Psoas muscle (tissue), 8 donors: ENCODE results near the gene GCNT2. TPM values are rescaled to one million over a fixed set of nuclear protein-coding genes. Genes with fewer than 3 reads are reported as not detected.

ENCODE experiments used
- ATAC-seq, 4 donors: fragments of 200-7000 bp; cut with Tn5 transposase; one replicate each; pipeline ENCODE4 v1.9.1; 2020; ENCODE audit warnings: moderate library complexity in 3 of 4, mild to moderate bottlenecking in 2 of 4
- DNase-seq, 2 donors: peaks; one replicate each; pipeline ENCODE4 v3.0.0-alpha.2; 2020
- H3K27ac ChIP-seq: fragments of 200-600 bp; one replicate; pipeline ENCODE4 v1.8.0; 2022
- H3K27me3 ChIP-seq, 3 donors: fragments of 200-600 bp in 1 of 3; one replicate each; pipeline versions ENCODE4 v1.6.1 to v1.8.0; 2013 to 2022; ENCODE audit warnings: low read length in 2 of 3, mild to moderate bottlenecking in 2 of 3, moderate library complexity in 1 of 3; ENCODE audit not compliant: insufficient read depth in 3 of 3
- H3K36me3 ChIP-seq, 2 donors: fragments of 200-600 bp in 1 of 2; one replicate each; pipeline versions ENCODE4 v1.6.1 to v1.8.0; 2013 to 2022; ENCODE audit warnings: low read depth in 1 of 2, mild to moderate bottlenecking in 1 of 2, moderate library complexity in 1 of 2; ENCODE audit not compliant: insufficient read depth in 1 of 2
- H3K4me1 ChIP-seq: fragments of 200-600 bp; one replicate; pipeline ENCODE4 v1.8.0; 2022
- H3K4me3 ChIP-seq: fragments of 200-600 bp; one replicate; pipeline ENCODE4 v1.8.0; 2022; ENCODE audit warnings: mild to moderate bottlenecking
- H3K9me3 ChIP-seq: fragments of 200-600 bp; one replicate; pipeline ENCODE4 v1.8.0; 2022
- CTCF ChIP-seq: fragments of 200-600 bp; IDR thresholded peaks from one replicate; pipeline ENCODE4 v1.8.0; 2022; ENCODE audit warnings: antibody characterized with exemption
- WGBS, 3 donors: extraction: QIAGEN DNeasy Blood & Tissue Kit; methylation state at CpG; one replicate each; pipeline versions ENCODE4 v1.1.6 to v1.1.7; 2013; 5-methylcytosine and 5-hydroxymethylcytosine counted together
- intact Hi-C, 2 donors: fragments of 100-400 bp; cut with DNase I; formaldehyde crosslinking; loops; one replicate each; pipeline versions ENCODE4 v1.11.0 to v1.14.2; 2022
- polyA plus RNA-seq, 3 donors: library from polyadenylated mRNA; stranded (reverse); fragments of 200-250 nt; gene quantifications; one replicate each; pipeline ENCODE4 v1.2.3, GENCODE V29; 2013
- total RNA-seq, 4 donors: library from RNA; stranded (reverse); fragmentation: NEBNext Ultra II Directional in 2 of 4; extraction: Animal tissue kit (Norgen Biotek cat#: 25700) in 2 of 4; gene quantifications; one replicate each; pipeline versions ENCODE4 v1.2.1 to v1.2.4, GENCODE V29; 2021 to 2023
- donor health status: healthy with polysubstance abuse.
- donor health status: DM: no; HTN: no; CAD: no; lungs with moderate emphysema.
- donor health status: Bipolar disorder and iron deficiency.
- donor health status: healthy.
- donor health status: DM: yes; HTN: yes; CAD: no.
- donor health status: DM: no; HTN: no; CAD: no.
- donor health status: DM: no; HTN: no; CAD: no.
- donor health status: DM: yes; HTN: yes; CAD: no.

GCNT2 gene
- total and polyA plus RNA-seq, 7 donors, result 0.27 to 23.1 (median 10.1) TPM

DNA sequence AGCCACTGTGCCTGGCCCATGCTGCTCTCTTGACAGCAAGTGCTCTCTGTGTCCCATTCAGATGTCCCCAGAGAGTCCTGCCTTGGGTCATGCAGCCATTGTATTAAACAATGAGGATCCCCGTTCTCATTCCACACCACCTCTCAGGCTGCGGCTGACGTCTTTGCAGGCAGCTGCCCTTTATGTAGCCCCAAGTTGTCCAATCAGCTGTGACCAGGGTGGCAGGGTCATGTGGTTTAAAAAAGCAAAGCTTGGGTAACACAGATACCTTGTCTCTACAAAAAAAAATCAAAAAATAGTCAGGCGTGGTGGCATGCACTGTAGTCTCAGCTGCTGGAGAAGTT lies 13.2 kb downstream of the GCNT2 start:
- TF ChIP-seq CTCF, result no peak
- no peak for DNase-seq
- no peak for ATAC-seq
- Histone ChIP-seq H3K9me3 (no peaks in the 10 kb centered on the region), H3K36me3 (no peaks in the 10 kb centered on the region), H3K27me3 (no peaks in the 10 kb centered on the region), H3K27ac (no peak overlapping the region), H3K4me3 (no peak overlapping the region), H3K4me1 (no peaks in the 10 kb centered on the region)
- 61 to 67% (median 66%) methylated on average over 4 of the region's 4 CpGs for WGBS, 3 donors
- intact Hi-C loops, result no loop called here

- H3K4me3 ChIP-seq, result no peak overlapping the region
- H3K27me3 ChIP-seq, result no peaks in the 10 kb centered on the region
- ATAC-seq (no peak), DNase-seq (no peak)
- 60 to 67% (median 65%) methylated on average over 1 of the region's 1 CpG for WGBS, 3 donors
- H3K9me3 ChIP-seq, result no peaks in the 10 kb centered on the region
- no peak for TF ChIP-seq CTCF
- H3K36me3 ChIP-seq, result no peaks in the 10 kb centered on the region
- H3K27ac ChIP-seq, result no peak overlapping the region
- no peaks in the 10 kb centered on the region for H3K4me1 ChIP-seq
- intact Hi-C loops, result no loop called here
Measured at GRCh38 chr6:10535193-10535592, 14.0 kb downstream of the GCNT2 start.

DNA sequence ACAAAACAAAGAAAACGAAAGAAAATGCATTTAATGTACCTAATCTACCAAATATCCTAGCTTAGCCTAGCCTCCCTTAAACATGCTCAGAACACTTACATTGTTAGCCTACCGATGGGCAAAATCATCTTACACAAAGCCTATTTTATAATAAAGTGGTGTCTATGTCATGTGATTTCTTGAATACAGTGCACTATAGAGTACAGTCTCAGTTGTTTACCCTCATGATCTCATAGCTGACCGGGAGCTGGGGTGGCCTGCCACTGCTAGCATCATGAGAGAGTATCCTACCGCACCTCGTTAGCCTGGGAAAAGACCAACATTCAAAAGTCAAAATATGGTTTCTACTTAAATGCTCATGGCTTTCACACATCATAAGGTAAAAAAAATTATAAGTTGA lies 16.6 kb downstream of the GCNT2 start:
- Histone ChIP-seq H3K27ac (no peak overlapping the region), H3K4me1 (no peaks in the 10 kb centered on the region), H3K4me3 (no peak overlapping the region), H3K36me3 (no peaks in the 10 kb centered on the region), H3K27me3 (no peaks in the 10 kb centered on the region), H3K9me3 (no peaks in the 10 kb centered on the region)
- intact Hi-C loops, result no loop called here
- WGBS, 3 donors, result 90 to 94% (median 93%) methylated on average over 5 of the region's 5 CpGs
- no peak for TF ChIP-seq CTCF
- DNase-seq (no peak), ATAC-seq (no peak)

DNA sequence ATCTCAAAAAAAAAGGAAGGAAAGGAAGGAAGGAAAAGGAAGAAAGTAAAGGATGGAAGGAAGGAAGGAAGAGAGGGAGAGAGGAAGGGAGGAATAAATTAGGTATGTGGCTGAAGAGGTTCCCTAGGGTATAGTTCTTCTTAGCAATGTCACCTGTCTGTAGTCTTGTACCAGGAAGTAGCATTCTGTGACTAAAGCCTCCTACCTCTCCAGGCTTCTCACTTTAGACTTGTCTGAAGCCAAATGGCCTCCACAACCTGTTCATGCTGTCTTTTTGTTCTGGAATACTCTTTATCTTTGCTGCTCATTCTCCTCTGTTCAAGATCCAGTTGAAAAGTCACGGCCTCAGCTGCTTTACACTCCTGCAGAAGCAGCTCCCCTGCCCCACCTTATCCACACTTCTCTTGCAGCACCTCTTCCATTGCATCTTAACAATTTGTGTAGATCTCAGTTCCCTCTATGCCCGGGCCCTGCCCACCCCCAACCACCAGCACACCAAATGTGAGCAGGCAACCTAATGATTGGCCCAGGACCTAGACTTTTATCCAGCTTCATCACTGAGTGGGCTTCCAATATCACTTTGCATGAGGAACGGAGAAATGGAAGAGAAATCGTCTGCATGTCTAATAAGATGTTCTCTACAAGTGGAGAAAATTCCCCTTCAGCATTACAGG lies 19.1 kb downstream of the GCNT2 start:
- Histone ChIP-seq H3K4me1 (no peaks in the 10 kb centered on the region), H3K27me3 (no peaks in the 10 kb centered on the region), H3K36me3 (no peaks in the 10 kb centered on the region), H3K4me3 (no peak overlapping the region), H3K27ac (no peak overlapping the region), H3K9me3 (no peaks in the 10 kb centered on the region)
- WGBS, 3 donors, result 73 to 80% (median 80%) methylated on average over 4 of the region's 4 CpGs
- no peak for TF ChIP-seq CTCF
- ATAC-seq, result no peak
- intact Hi-C loops, result no loop called here
- no peak for DNase-seq

DNA sequence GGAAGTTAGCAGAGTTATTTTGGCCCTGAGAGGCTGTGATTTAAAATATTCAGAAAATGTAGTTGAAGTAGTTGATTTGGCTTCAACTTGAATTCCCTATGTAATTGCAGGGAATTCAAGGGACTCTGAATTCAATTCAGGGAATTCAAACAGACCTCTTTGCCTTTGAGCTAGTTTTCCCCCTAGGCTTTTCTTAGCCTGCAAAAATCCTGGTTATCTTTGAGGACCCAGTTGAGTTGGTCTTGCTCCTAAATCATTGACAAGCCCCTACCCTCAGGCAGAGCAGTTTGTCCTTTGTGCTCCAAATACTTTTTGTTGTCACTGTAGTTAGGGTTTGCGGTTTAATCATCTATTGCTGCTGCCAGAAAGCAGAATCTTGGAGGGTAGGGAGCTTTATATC lies 20.4 kb downstream of the GCNT2 start:
- H3K9me3 ChIP-seq, result no peaks in the 10 kb centered on the region
- H3K4me3 ChIP-seq, result no peak overlapping the region
- DNase-seq, result no peak
- no peak for ATAC-seq
- intact Hi-C loops, result no loop called here
- no peak overlapping the region for H3K27ac ChIP-seq
- no peak for TF ChIP-seq CTCF
- H3K36me3 ChIP-seq, result no peaks in the 10 kb centered on the region
- 71 to 85% (median 75%) methylated on average over 1 of the region's 1 CpG for WGBS, 3 donors
- H3K4me1 ChIP-seq, result no peaks in the 10 kb centered on the region
- H3K27me3 ChIP-seq, result no peaks in the 10 kb centered on the region
